CD4-positive, alpha-beta T cell treated with Interleukin-6 at 100 ng/mL for 8 hours (primary cell): ENCODE data around the gene CRYL1.

Source experiments
- DNase-seq: peaks from one replicate; pipeline ENCODE4 v3.0.0-alpha.2; 2020; ENCODE audit warnings: mixed read lengths, low spot score

The CRYL1 gene, protein sequence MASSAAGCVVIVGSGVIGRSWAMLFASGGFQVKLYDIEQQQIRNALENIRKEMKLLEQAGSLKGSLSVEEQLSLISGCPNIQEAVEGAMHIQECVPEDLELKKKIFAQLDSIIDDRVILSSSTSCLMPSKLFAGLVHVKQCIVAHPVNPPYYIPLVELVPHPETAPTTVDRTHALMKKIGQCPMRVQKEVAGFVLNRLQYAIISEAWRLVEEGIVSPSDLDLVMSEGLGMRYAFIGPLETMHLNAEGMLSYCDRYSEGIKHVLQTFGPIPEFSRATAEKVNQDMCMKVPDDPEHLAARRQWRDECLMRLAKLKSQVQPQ

DNA sequence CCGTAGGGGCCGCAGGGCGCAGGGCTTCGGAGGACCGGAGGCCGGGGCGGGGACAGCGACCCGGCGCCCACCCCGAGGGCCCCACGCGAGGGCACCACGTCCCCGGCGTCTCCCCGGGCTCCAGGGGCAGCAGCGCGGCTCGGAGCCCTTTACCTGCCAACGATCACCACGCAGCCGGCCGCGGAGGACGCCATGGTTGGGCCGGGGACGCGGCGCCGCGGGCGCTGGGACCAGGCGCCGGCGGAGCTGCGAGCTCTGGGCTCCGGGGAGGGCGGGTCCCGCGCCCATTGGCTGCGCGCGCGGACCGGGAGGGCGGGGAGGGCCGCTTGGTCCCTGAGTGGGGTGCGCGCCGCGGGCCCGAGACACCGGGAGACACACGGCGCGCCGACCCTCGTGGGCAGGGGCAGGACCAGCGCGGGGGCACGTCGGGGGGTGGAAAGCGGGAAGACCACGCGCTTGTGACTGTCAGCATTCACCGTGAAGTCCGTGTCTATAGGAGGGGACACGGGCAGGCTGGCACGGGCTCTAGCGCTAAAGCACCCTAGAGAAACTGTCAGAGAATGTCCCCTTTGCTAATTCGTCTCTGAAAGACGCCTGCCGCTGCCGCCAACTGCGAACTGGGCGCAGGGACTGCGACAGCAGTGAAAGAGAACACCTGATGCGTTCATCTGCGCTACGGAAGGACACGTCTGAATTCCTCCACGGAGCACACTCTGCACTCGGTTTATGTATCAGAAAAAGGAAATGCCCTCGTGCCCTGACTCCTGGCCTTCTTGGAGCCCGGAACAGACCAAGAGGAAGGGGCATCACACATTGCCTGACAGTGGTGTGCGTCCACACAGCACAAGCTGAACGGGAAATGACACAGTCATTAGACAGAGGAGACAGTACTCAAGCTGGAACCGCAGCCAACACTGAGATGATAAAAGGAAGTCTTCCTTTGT lies at the start of gene CRYL1:
Gene CRYL1, minus strand, starts transcription at position 257 of the 944 bp plus-strand sequence. Its CDS starts 63 bp downstream, at position 194.
- peak; percentile 66 for DNase-seq

DNA sequence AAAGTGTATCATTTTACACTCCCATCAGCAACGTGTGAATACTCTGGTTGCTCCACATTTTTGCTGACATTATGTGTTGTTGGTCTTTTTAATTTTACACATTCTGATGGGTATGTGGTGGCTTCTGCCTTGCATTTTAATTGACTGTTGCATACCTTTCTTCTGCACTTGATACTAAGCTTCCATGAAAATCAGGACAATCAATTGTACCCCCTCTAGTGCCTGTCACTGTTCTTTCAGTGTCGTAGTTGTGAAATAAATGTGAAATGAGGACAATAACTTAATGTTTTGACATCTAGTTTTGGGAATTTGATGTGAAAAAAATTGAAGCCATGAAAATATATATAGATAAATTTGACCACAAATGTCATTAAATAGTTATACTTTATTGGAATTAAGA lies 48.0 kb upstream of the CRYL1 start:
- DNase-seq = no peak

DNA sequence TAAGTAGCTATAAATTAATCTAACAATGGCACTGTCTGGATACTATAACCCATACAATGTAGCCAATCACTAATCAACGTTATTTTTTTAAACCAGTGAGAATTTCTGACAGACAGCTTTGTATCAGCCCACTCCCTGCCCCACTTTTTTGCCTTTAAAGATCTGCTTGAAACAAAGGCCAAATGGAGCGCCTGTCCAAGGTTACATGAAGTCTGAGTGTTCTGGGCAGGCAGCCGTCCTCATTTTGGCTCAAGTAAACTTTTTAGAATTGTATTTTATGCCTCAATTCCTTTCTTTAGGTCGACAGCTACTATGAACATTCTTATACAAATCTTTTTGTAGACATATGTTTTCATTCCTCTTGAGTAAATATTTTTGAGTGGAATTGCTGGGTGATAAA lies 47.5 kb upstream of the CRYL1 start:
- DNase-seq = no peak

DNA sequence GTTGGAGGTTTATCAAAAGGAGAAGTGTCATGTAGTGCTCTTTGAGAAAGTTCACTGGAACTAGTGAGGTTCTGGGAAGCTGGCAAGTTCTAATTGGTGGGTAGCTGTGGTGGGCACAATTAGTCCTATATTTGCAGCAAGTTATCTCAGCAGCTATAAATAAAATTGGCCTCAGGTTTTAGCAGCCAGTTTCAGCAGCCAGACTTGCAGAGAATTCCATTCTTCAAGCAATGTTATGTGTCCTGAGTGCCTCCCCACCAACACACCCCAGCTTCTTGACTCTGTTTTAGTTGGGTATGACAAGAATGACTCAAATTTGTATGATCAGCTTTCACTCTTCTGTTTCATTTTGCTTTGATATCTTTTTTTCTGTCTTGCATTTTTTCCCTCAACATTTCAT lies 46.0 kb upstream of the CRYL1 start:
- DNase-seq = no peak

DNA sequence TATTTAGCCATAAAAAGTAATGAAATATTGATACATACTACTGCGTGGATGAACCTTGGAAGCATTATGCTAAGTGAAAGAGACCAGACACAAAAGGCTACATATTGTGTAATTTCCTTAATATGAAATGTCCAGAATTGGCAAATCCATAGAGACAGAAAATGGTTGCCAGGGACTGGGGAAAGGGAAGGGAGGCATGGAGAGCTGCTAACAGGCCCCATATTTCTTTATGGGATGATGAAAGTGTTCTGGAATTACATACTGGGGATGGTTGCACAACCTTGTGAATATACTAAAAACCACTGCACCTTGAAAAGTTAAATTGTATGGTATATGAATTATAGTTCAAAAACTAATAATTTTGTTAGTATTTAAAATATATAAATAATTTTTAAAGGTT lies 44.9 kb upstream of the CRYL1 start:
- no peak for DNase-seq

DNA sequence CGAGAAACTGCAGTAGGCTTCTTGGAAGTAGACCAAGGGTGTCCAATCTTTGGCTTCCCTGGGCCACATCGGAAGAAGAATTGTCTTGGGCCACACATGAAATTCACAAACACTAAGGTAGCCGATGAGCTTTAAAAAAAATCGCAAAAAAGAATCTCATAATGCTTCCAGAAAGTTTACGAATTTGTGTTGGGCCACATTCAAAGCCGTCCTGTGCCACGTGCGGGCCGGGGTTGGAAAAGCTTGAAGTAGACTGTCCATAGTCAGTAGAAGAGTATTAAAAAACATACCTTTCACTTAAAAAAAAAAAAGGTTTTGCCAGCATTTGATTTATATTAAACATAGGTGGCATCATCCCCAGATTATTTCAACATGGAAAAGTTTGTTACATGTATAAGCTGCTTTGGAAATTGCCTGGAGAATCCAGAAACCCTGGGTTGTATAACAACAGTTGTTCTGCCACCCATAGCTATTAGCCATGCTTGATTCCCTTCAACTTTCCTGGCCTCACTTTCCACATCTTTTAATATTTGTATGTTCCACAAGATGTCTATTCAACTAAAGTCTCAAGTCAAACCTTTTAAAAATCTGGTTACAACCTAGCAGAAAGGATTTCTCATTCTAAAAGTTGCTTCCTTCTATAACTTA lies 42.3 kb upstream of the CRYL1 start:
- no peak for DNase-seq

DNA sequence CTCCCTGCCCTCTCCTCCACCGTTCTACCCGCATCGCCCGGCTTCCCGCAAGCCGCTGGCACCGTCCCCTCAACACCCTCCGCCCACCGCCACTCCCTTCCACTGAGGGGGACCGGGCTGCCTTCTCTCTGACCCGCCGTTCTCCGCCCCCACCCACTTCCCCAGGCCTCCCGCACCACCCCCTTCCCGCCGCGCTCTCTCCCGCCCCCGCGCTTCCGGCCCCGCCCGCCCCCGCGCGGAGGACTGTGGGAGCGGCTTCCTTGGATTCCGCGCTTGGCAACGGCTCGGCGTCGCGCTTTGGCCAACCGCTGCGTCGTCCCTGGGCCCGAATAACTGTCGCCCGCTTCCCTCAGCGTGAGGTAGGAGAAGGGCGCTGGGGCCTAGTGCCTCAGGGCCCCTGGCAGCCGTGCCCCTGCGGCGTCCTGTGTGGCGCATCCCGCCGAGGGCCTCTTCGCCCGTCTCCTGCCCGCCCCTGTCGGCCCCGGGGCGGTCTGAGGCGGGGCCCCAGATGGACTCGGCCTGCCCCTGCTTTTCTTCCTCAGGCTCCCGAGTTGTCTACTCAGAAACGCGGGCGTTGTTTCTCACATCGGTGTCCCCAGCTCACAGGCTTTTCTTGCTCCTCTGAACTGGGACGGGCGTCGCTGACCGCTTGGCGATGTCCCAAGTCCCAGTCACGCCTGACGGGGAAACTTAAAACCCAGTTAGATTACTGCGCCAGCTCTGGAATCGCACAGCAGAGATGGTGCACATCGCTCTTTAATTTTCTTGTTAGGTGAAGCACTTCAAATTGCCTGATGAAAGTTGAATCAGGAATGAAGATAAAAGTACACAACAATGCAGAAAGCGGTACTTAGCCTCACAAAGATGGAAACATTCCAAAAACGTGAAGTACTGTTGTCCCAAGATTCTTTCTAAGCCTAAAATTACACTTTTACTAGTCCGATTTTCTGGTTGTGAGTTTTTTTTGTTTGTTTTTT lies 41.5 kb upstream of the CRYL1 start, which contains the start of gene IFT88:
Gene IFT88, plus strand, starts transcription at position 260 of the 977 bp plus-strand sequence. CDS start 7,229 bp downstream, outside the sequence.
- peak; percentile 77 for DNase-seq

DNA sequence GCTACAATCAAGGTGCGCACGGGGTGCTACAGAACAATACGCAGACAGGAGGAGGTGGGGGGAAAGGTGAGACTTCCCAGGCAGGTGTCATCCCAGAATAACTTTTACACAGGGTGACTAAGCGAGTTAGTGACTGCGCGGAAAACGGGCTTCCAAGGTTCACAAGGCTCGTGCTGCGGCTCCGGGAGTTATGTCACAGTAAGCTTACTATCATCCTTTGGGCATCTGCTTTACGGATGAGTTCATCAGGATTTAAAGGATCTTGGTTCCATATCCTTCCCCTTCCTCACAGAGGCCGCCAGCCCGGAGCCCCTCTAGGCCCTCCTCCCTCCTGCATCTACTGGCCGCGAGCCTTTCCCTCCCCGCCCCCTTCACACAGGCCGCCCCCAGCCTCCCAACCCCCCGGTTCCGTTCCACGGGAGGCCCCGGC lies 40.8 kb upstream of the CRYL1 start:
- peak; percentile 2 for DNase-seq

DNA sequence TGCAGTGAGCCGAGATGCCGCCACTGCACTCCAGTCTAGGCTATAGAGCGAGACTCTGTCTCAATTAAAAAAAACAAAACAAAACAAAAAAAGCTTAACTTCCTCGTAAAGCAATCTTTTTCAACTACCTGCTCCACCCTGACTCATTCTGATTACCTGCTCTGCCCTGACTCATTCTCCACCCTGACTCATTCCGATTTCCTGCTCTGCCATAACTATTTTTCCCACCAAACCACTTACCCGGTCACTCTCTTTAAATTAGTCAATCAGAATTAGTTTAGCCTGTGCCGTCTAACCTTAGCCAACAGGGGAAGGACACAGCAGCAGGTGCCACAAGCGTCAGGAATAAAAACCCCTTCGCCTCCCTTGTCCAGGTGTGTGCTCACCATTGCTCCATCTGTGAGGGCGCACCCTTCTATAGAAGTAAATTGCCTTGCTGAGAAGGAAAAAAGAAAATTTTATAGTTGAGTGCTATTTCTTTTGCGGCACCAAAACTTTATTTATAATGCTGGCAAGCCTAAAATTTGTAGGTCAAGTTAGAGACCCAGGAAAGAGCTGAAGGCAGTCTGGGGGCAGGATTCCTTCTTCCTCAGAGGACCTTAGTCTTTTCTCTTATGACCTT lies 39.6 kb upstream of the CRYL1 start:
- no peak for DNase-seq

DNA sequence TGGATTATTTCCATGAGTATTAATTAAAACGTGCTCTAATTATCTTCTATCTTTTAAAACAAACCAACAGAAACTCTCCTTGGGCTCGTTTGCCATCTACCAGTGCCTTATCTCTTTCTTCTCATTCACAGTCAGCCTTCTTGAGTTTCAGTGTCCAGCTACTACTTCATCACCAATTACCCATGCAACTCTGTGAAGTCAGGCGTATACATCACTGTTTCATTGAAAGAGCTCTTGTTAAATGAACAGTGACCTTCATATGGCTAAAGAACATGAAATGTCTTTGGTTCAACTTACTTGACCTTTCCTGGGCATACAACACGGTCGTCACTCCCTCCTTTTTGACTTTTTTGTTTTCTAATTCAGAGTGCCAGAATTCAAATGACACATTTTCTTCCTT lies 36.1 kb upstream of the CRYL1 start:
- DNase-seq = no peak

DNA sequence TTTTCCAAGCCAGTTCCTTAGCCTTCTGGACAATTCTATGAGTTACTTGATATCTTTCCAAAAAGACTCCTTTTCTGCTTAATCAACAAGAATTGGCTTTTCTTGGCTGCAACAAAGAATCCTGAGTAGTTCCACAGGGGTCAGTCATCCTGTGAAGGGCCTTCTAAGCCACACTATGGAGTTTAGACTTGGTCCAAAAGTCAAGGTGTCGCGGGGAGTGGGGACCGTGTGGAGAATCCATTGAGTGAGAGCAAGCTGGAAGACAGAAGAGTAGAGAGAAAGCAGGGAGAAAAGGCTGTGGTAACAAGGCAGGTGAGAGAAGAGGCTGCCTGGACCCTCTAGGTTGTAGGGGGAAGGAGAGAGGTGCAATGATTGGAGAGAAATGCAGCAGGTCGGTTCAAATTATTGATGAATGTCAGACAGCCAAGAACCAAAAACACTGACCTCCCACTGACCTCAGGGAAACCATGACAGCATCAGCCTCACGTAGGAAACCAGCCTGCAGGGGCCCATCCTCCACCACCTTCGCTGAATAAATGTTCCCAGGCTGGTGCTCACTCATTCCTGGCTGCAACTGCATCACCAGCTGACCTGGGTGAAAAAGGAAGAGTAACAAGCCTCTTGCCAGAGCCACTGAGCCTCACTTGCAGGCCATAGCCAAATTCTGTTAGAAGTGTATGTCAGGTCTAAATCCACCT lies 34.2 kb upstream of the CRYL1 start:
- DNase-seq = no peak

DNA sequence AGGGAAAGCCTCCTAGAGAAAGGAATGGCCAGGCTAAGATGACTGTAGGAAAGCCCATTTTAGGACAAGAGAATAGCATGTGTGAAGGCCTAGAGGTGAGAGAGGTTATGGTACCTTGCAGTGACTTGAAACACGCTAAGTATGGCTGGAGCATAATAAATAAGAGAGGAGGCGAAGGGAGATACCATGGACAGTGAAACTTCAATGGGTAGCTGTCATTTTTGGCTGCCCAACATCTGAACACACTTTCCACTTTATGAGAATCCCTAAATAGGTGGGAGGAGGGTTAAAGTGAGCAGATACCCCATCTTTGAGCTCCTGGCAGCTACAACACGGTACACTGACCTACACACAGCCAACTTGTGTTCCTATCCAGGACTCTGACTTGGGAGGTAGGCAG lies 33.3 kb upstream of the CRYL1 start:
- no peak for DNase-seq

DNA sequence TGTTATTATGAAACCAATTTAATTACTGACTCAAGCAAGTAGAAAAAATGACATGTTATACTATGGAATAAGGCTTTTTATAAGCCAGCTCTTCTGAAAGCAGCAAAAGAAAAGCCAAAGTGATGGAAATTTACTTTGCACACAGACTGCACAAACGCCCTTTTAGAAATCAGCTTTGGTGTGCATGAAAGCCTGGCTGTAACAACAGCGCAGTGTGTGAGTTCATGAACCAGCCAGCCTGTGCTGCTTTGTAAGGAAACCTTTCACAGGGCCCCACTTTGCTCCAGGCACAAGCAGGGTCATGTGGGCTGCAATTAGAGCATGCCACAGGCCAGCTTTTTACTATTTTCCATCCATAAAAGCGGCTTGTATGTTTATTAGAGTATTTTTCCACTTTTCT lies 27.7 kb upstream of the CRYL1 start:
- no peak for DNase-seq

DNA sequence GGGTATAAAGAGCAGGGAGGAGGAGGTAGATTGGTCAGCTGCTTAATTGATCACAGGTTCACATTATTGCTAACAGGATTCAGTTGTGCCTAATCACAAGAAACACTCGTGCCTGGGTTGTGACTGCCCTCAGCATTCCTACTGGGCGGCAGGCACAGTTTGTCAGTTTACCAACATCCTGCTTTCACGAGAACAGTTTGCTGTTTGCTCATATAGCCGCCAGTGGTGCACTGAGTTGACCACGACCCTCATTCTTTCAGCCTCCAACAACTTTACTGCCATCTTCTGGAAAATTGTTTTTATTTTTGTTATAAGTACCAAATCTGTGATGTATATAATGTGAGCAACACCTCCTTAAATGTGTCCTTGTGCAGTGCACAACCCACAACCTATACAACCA lies 25.1 kb upstream of the CRYL1 start:
- DNase-seq = no peak

DNA sequence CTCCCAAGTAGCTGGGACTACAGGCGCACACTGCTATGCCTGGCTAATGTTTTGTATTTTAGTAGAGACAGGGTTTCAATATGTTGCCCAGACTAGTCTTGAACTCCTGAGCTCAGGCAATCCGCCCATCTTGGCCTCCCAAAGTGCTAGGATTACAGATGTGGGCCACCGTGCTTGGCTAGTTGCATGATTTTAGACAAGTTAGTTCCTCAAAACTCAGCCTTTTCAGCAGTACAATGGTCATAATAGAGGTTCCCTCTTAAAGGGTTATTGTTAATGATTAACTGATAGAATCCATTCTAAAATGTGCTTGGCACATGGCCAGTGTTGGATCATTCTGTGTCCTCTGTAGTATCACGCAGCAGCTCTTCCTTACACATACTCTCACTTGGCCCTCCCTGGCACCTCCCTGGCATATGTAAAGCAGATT lies 21.8 kb upstream of the CRYL1 start:
- no peak for DNase-seq

DNA sequence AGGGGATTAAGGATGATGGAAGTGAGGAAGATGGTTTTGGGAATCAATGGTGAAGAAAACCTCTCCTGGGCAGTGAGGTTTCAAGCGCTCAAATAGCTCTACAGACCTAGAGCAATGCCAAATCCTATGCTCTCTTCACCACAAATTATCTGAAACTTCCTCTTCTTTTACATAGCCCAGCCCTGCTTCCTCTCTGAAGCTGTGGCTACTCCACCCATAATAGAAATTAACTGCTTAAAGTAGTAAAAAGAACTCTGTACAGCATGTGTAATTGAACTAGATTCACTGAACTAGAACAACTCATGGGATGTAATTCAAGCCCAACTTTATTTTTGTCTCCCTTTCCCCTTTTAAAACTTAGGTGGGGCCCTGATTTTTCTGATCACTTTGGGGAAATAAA lies 20.9 kb upstream of the CRYL1 start:
- DNase-seq = no peak

DNA sequence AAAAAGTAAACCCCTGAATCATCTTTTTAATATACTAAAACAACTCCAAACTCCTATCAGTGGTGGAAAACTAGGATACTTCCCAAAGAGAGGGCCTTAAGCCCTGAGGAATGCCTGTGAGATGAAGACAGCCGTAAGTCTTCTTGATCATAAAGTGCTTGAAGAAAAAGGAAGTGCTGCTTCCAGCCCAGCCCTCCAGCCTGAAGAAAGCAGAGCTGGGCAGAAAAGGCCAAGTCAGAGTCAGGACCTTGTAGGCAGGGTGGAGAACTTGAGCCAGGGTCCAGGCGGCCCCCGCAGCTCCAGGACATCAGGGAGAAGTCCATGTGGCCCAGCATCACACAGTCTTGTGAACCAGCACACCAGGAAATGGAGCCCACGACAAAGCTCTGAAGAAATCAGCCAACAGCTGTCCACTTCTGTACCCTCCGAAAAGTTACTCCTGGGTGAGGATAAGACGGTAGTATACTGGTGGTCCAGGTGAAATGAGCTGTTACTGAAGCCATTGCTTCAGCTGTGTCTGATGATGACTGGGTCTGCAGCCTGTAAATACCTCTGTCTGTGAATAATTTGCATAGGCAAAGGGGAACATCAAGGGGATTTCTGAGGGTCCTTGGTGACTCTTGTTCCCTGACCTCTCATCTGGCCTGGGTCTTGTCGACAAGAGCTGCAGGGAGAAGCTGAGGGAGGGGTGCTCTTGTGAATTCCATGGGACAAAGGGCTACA lies 18.7 kb upstream of the CRYL1 start:
- DNase-seq = no peak

DNA sequence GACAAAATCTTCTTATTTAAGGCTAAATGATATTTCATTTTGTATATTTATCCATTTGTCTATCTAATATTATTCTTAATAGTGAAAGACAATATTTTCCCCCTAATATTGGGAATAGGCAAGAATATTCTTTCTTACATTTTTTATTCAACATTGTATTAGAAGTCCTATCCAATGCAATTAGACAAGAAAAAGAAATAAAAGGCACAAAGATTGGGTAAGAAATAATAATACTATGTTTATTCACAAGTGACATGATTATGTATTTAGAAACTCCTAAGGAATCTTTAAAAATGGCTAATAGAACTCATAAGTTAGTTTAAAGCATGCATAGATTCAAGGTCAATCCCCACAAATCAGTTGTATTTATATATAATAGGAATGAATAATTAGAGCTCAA lies 11.3 kb upstream of the CRYL1 start:
- no peak for DNase-seq

DNA sequence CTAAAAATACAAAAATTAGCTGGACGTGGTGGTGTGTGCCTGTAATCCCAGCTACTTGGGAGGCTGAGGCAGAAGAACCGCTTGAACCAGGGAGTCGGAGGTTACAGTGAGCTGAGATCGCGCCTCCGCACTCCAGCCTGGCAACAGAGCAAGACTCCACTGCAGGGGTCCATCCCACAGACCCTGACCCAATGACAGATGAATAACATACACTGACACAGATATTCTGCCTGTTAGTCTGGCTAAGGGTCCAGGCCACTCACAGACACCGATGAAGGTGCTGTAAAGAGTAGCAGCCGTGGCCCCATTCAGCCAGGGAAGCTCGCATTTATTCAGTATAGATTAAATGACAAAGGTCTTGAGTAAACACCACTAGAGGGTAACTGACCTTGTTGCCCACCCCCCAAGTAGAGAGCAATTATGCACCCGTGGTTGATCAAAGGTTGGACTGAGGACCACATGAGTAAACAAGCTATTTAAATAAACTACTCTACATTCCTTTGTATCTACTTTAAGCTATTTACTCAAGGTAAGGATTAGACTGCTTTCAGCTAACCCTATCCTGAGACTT lies 8.5 kb upstream of the CRYL1 start:
- no peak for DNase-seq
